ENCODE measurements around the gene CPA3.

The CPA3 gene

GRCh38 chr3:148845756-148846395, 19.2 kb upstream of the CPA3 start:
- TF ChIP-seq CTCF (IDR thresholded peaks at IDR 0.05; ENCODE audit: borderline replicate concordance, insufficient read depth, low read depth, low read length), result no peak
- H3K4me3 ChIP-seq (ENCODE audit: low read depth, low read length), result no peak overlapping the region

GRCh38 chr3:148847351-148847750, 17.7 kb upstream of the CPA3 start:
- no peak for TF ChIP-seq CTCF (IDR thresholded peaks at IDR 0.05; ENCODE audit: borderline replicate concordance, insufficient read depth, low read depth, low read length)
- no peak overlapping the region for H3K4me3 ChIP-seq (ENCODE audit: low read depth, low read length)

GRCh38 chr3:148848410-148848809, 16.7 kb upstream of the CPA3 start:
- H3K4me3 ChIP-seq (ENCODE audit: low read depth, low read length), result no peak overlapping the region
- no peak for TF ChIP-seq CTCF (IDR thresholded peaks at IDR 0.05; ENCODE audit: borderline replicate concordance, insufficient read depth, low read depth, low read length)

GRCh38 chr3:148852271-148852992, 12.7 kb upstream of the CPA3 start:
- TF ChIP-seq CTCF (IDR thresholded peaks at IDR 0.05; ENCODE audit: borderline replicate concordance, insufficient read depth, low read depth, low read length), result no peak
- no peak overlapping the region for H3K4me3 ChIP-seq (ENCODE audit: low read depth, low read length)

GRCh38 chr3:148853076-148853475, 12.0 kb upstream of the CPA3 start:
- H3K4me3 ChIP-seq (ENCODE audit: low read depth, low read length), result no peak overlapping the region

DNA sequence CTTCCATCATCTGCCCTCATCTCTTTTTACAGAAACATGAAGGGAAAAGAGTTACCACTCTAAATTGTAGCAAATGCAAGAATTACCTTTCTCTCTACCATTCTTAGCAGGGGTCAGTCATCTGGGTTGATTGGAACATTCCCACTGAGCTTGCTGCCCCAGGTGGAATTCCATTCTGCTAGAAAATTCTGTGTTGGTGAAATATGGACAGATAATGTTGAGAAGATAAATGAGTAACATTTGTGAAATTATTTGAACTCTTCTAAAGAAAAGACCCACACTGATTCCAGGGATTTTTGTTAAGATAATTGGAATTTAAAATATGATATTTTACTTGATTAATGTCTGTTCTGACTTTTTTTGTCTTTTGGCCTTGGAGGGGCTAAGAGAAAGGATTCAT, 11.0 kb upstream of the CPA3 start:
- TF ChIP-seq CTCF (IDR thresholded peaks at IDR 0.05; ENCODE audit: borderline replicate concordance, insufficient read depth, low read depth, low read length), result no peak
- no peak overlapping the region for H3K4me3 ChIP-seq (ENCODE audit: low read depth, low read length)

More at GRCh38 chr3:148853076-148853475, 12.0 kb upstream of the CPA3 start:
- TF ChIP-seq CTCF (IDR thresholded peaks at IDR 0.05; ENCODE audit: borderline replicate concordance, insufficient read depth, low read depth, low read length), result no peak

DNA sequence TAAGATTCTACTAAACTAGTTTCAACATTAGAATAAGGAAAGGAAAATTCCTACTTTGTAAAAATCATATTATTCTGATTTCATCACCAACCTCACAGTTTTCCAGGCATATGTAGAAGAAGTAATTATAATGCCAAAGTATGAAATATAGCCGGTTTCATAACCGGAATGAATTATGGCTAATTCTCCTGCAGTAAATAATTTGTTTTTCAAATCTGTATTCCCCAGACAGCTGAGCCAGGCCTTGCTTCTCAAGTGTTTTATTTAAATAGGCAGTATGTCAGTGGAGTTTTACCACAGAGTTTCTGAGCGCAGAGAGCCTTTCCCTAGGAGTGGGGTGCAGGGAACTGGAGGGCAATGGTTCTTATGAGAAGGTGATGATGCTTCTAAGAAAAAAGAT, 8.7 kb upstream of the CPA3 start:
- H3K4me3 ChIP-seq (ENCODE audit: low read depth, low read length), result no peak overlapping the region
- TF ChIP-seq CTCF (IDR thresholded peaks at IDR 0.05; ENCODE audit: borderline replicate concordance, insufficient read depth, low read depth, low read length), result no peak

Measured in GM12875 (cell line).